ENCODE data around the gene S100A8.

S100A8 gene

GRCh38 chr1:153432874-153433681 is 42.2 kb upstream of the S100A8 start:
- DNase-seq (ENCODE audit: low read depth) = no peak
- H3K4me3 ChIP-seq (ENCODE audit: low read depth, low read length) = no peak overlapping the region
- TF ChIP-seq CTCF (IDR thresholded peaks at IDR 0.05; ENCODE audit: insufficient read depth, low read depth, low read length, missing control alignments) = no peak

DNA sequence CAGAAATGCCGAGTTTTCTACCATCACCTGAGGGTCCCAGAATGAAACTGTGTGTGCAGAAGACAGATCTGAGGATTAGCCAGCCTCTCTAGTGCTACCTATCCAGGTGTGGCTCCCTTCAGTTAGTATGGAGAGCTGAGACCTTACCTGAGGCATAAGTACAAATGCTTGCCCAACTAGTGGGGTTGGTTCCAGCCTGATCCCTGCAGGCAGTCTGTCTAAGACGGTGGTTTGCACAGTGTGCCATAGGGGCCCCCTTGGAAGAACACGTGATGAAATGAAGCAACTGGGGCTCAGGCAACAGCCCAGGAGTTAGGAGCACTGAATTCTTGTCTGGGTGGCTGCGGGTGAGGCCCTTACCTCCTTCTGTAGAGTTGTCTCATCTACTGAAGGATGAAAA is 41.1 kb upstream of the S100A8 start:
- H3K4me3 ChIP-seq (ENCODE audit: low read depth, low read length) = no peak overlapping the region
- DNase-seq (ENCODE audit: low read depth) = no peak
- TF ChIP-seq CTCF (IDR thresholded peaks at IDR 0.05; ENCODE audit: insufficient read depth, low read depth, low read length, missing control alignments) = no peak

DNA sequence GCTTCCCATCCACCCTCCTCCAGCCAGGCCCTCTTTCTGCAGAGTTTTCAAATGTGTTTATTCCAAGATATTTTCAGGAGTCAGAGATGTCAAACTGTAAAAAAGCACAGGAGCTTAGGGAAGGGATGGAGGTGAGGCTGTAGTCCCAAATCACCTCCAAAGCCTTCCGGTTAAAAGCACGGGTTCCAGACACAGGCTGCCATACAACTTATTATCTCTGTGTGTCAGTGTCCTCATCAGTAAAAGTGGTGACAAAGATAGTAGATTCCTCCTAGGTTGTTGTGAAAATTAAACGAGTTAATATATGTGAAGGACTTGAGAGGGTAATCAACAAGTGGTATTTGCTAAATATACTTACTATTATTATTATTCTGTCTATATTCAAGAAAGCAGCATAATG is 40.6 kb upstream of the S100A8 start:
- DNase-seq (ENCODE audit: low read depth) = no peak
- TF ChIP-seq CTCF (IDR thresholded peaks at IDR 0.05; ENCODE audit: insufficient read depth, low read depth, low read length, missing control alignments) = no peak
- no peak overlapping the region for H3K4me3 ChIP-seq (ENCODE audit: low read depth, low read length)

DNA sequence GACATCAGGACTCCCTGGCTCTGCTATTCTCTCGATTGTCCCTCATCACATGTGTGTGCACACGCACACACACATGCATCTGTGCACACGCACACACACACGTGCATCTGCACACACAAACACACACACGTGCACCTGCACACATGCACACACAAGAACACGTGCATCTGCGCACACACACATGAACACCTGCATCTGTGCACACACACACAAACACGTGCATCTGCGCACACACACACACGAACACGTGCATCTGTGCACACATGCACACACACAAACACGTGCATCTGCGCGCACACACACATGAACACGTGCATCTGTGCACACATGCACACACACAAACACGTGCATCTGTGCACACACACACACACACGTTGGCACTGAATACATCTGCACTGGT is 40.1 kb upstream of the S100A8 start:
- no peak for DNase-seq (ENCODE audit: low read depth)
- no peak overlapping the region for H3K4me3 ChIP-seq (ENCODE audit: low read depth, low read length)
- TF ChIP-seq CTCF (IDR thresholded peaks at IDR 0.05; ENCODE audit: insufficient read depth, low read depth, low read length, missing control alignments) = no peak

GRCh38 chr1:153430561-153430960 is 39.7 kb upstream of the S100A8 start:
- DNase-seq (ENCODE audit: low read depth) = no peak
- no peak overlapping the region for H3K4me3 ChIP-seq (ENCODE audit: low read depth, low read length)
- TF ChIP-seq CTCF (IDR thresholded peaks at IDR 0.05; ENCODE audit: insufficient read depth, low read depth, low read length, missing control alignments) = no peak

GRCh38 chr1:153430166-153430553 is 39.3 kb upstream of the S100A8 start:
- no peak overlapping the region for H3K4me3 ChIP-seq (ENCODE audit: low read depth, low read length)
- no peak for DNase-seq (ENCODE audit: low read depth)
- no peak for TF ChIP-seq CTCF (IDR thresholded peaks at IDR 0.05; ENCODE audit: insufficient read depth, low read depth, low read length, missing control alignments)

Measured in GM12865 (cell line).